Activated T-cell treated with anti-CD3 and anti-CD28 coated beads, Interleukin-2, amount 50 U/mL, for 24 hours (primary cell): ENCODE measurements around the gene CCND1.
"Not testable (repeated sequence)": the region's sequence is repeated elsewhere in the genome, so short reads cannot be mapped to it uniquely, and the experiment has no call there.

Experiments used
- DNase-seq: peaks from one replicate; pipeline ENCODE4 v3.0.0-alpha.2; 2020
- H3K27ac Mint-ChIP-seq: 2 replicates; pipeline ENCODE4 v1.8.0; 2020; ENCODE audit warnings: mild to moderate bottlenecking, mixed read lengths
- H3K27me3 Mint-ChIP-seq: 2 replicates; pipeline ENCODE4 v1.8.0; 2020; ENCODE audit warnings: mixed read lengths
- H3K36me3 Mint-ChIP-seq: 2 replicates; pipeline ENCODE4 v1.8.0; 2020; ENCODE audit warnings: low read depth, mixed read lengths
- H3K4me1 Mint-ChIP-seq: 2 replicates; pipeline ENCODE4 v1.8.0; 2020; ENCODE audit warnings: low read depth, mixed read lengths
- H3K4me3 Mint-ChIP-seq: 2 replicates; pipeline ENCODE4 v1.8.0; 2020; ENCODE audit warnings: mild to moderate bottlenecking, moderate library complexity, mixed read lengths
- H3K9me3 Mint-ChIP-seq: 2 replicates; pipeline ENCODE4 v1.8.0; 2020; ENCODE audit warnings: mixed read lengths

Gene CCND1

DNA sequence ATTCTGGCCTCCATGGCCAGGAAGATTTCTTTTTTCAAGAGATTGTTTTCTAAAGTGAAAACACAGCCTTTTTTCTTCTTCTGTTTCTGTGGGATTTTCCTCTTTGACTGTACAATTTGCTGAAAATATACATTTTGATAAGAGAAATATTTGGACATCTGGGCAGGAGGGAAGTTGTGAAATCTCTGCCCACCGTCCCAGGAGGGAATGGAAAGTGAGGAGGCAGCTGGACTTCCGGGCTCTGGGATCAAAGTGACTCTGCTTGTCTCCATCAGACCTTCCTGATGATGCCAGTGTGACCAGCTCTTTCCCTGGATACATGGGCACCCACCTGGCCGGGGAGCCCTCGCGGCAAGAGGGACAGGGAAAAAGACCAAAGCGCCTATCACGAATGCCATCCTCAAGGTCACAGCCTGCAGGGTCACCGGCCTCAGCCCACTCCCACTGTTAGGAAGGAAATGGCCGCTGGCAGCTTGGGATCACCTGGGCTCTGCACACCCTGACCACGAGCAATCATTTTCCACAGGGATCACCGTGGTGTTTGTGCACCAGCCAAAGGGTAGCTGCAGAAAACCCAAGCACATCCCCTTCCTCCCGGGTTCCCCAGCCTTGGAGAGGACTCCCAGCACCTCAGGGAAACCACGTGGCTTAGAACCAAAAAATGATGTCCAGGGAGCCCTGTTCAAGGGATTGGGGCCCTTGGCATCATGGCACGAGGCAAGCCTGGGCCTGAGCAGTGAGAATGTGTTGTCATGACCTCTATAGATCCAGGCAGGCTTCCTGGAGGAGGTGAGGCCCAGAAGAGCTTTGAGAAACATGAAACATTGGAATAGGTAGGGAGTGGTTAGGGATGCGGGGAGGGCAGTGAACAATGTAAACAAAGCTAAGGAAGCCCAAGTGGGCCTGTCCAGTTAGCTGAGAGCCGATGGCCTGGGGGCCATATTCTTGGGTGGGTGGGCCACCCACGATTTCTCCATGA is 29.1 kb upstream of the CCND1 start:
- Mint-ChIP-seq H3K9me3 (peaks cover 6% of the 10 kb centered on the region), H3K27ac (no peak overlapping the region), H3K4me1 (no peaks in the 10 kb centered on the region), H3K4me3 (no peak overlapping the region), H3K27me3 (peaks cover 33% of the 10 kb centered on the region), H3K36me3 (no peaks in the 10 kb centered on the region)
- no peak for DNase-seq

DNA sequence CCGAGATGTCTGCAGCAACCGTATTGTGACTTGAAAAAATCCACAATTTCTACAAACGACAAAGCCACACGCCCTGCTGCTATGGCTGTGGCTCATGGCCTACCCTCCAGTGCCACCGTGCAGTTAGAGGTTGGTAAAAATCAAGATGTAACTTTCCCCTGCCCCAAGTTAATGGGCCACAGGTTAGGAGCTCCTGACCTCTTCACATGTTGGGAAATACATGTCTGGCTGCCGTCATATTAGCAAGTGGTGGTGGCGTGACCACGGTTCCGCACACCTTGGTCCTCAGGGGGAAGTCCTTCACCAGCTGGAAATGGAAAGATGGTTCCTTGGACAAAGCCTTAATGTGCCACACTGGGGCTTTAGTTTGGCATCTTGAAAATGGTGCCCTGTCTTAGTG is 27.4 kb upstream of the CCND1 start:
- Mint-ChIP-seq H3K27me3 (peaks cover 38% of the 10 kb centered on the region), H3K27ac (no peak overlapping the region)

GRCh38 chr11:69614085-69614484 is 26.9 kb upstream of the CCND1 start:
- Mint-ChIP-seq H3K27ac (no peak overlapping the region), H3K36me3 (no peaks in the 10 kb centered on the region), H3K4me1 (no peaks in the 10 kb centered on the region), H3K4me3 (no peak overlapping the region), H3K27me3 (peaks cover 41% of the 10 kb centered on the region), H3K9me3 (no peaks in the 10 kb centered on the region)
- DNase-seq, result no peak

More for the DNA sequence above, 27.4 kb upstream of the CCND1 start:
- H3K36me3 Mint-ChIP-seq, result no peaks in the 10 kb centered on the region
- H3K9me3 Mint-ChIP-seq, result peaks cover 2% of the 10 kb centered on the region
- DNase-seq, result no peak
- no peaks in the 10 kb centered on the region for H3K4me1 Mint-ChIP-seq
- no peak overlapping the region for H3K4me3 Mint-ChIP-seq

GRCh38 chr11:69615545-69616278 is 25.2 kb upstream of the CCND1 start:
- H3K4me3 Mint-ChIP-seq, result no peak overlapping the region
- H3K9me3 Mint-ChIP-seq, result no peaks in the 10 kb centered on the region
- no peaks in the 10 kb centered on the region for H3K36me3 Mint-ChIP-seq
- no peak overlapping the region for H3K27ac Mint-ChIP-seq
- no peaks in the 10 kb centered on the region for H3K4me1 Mint-ChIP-seq
- DNase-seq, result no peak
- peaks cover 43% of the 10 kb centered on the region for H3K27me3 Mint-ChIP-seq

DNA sequence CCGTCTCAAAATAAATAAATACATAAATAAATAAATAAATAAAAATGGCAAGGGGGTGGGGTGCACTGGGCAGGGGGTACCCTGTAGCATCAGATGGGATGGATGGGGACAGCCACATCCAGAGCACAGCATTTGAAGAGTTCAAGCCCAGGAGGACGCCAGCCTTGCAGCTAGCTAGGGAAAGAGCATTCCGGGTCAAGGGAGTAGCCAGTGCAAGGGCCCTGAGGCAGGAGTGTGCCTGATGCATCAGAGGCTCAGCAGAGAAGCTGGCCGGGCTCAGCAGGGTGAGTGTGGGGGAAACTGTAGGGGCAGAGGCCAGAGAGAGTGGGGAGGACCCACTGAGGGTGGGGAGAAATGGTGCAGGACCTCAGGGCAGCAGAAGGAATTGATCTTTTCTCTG is 23.7 kb upstream of the CCND1 start:
- Mint-ChIP-seq H3K36me3 (no peaks in the 10 kb centered on the region), H3K9me3 (no peaks in the 10 kb centered on the region), H3K27me3 (peaks cover 43% of the 10 kb centered on the region), H3K4me1 (no peaks in the 10 kb centered on the region), H3K4me3 (no peak overlapping the region), H3K27ac (no peak overlapping the region)
- DNase-seq, result no peak

DNA sequence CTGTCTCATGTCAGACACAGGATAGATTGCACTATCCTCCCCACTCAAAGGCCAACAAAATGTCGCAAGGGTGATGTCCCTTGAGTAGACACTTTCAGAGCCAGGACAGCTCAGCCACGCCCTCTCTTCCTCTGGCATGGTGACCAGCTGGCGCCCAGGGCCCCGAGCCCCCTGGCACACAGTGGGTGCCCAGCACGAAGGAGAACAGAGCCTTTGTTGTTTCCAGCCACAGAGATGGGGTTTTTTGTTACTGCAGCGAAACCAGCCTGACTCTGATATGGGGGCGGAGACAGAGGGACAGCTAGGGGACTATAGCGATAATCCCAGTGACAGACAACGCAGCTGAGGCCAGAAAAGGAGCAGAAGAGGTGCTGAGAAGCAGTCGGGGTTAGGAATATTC is 23.3 kb upstream of the CCND1 start:
- no peak for DNase-seq
- Mint-ChIP-seq H3K4me3 (no peak overlapping the region), H3K9me3 (no peaks in the 10 kb centered on the region), H3K36me3 (no peaks in the 10 kb centered on the region), H3K27me3 (peaks cover 43% of the 10 kb centered on the region), H3K4me1 (no peaks in the 10 kb centered on the region), H3K27ac (no peak overlapping the region)

GRCh38 chr11:69618237-69618636 is 22.7 kb upstream of the CCND1 start:
- no peak overlapping the region for H3K27ac Mint-ChIP-seq
- no peaks in the 10 kb centered on the region for H3K36me3 Mint-ChIP-seq
- no peak for DNase-seq
- H3K4me3 Mint-ChIP-seq, result no peak overlapping the region
- H3K4me1 Mint-ChIP-seq, result no peaks in the 10 kb centered on the region
- H3K9me3 Mint-ChIP-seq, result no peaks in the 10 kb centered on the region
- H3K27me3 Mint-ChIP-seq, result peaks cover 43% of the 10 kb centered on the region

DNA sequence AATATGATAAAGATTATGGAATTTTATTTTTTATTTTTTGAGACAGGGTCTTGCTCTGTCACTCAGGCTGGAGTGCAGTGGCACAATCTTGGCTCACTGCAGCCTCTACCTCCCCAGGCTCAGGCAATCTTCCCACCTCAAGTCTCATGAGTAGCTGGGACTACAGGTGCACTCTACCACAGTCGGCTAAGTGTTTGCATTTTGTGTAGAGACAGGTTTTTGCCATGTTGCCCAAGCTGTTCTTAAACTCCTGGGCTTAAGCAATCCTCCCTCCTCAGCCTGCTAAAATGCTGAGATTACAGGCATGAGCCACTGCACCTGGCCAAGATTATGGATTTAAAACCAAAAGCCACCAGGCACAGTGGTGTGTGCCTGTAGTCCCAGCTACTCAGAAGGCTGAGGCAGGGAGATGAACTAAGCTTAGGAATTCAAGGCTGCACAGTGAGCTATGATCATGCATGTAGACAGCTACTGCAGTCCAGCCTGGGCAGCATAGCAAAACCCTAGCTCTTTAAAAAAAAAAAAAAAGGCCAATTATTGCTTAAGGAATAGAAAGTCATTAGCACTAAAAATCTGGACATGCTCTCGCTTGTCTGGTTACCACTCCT is 20.2 kb upstream of the CCND1 start:
- no peak for DNase-seq
- Mint-ChIP-seq H3K36me3 (no peaks in the 10 kb centered on the region), H3K9me3 (no peaks in the 10 kb centered on the region), H3K27me3 (peaks cover 46% of the 10 kb centered on the region), H3K27ac (no peak overlapping the region), H3K4me3 (no peak overlapping the region), H3K4me1 (no peaks in the 10 kb centered on the region)

GRCh38 chr11:69622097-69622681 is 18.8 kb upstream of the CCND1 start:
- not testable (repeated sequence) for DNase-seq, H3K36me3 Mint-ChIP-seq, H3K9me3 Mint-ChIP-seq, H3K27ac Mint-ChIP-seq, H3K4me3 Mint-ChIP-seq, H3K4me1 Mint-ChIP-seq
- peaks cover 52% of the 10 kb centered on the region for H3K27me3 Mint-ChIP-seq

DNA sequence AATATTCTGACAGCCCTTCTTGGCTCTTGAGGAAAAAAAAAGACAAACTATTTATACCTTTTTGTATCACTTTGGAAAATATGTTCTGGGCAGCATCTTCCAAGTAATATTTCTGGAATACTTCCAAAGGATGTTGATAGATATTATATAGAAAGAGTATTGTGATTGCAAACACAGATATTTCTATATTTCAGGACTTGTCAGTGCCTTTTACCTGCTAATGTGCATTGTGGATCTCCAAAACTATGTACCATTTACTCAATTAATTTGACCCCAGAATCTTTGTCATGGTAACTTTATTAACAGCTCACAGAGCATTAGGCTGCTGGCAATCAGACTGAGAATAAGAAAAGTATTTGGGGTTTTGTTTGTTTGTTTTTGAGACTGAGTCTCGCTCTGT is 16.7 kb upstream of the CCND1 start:
- no peak for DNase-seq
- Mint-ChIP-seq H3K36me3 (no peaks in the 10 kb centered on the region), H3K27ac (no peak overlapping the region)

GRCh38 chr11:69625476-69625875 is 15.5 kb upstream of the CCND1 start:
- no peak overlapping the region for H3K27ac Mint-ChIP-seq
- H3K36me3 Mint-ChIP-seq, result no peaks in the 10 kb centered on the region
- H3K27me3 Mint-ChIP-seq, result peaks cover 38% of the 10 kb centered on the region
- peaks cover 7% of the 10 kb centered on the region for H3K9me3 Mint-ChIP-seq
- no peak overlapping the region for H3K4me3 Mint-ChIP-seq
- DNase-seq, result no peak
- H3K4me1 Mint-ChIP-seq, result no peaks in the 10 kb centered on the region

More for the DNA sequence above, 16.7 kb upstream of the CCND1 start:
- Mint-ChIP-seq H3K9me3 (no peaks in the 10 kb centered on the region), H3K4me1 (no peaks in the 10 kb centered on the region), H3K27me3 (peaks cover 40% of the 10 kb centered on the region), H3K4me3 (no peak overlapping the region)

DNA sequence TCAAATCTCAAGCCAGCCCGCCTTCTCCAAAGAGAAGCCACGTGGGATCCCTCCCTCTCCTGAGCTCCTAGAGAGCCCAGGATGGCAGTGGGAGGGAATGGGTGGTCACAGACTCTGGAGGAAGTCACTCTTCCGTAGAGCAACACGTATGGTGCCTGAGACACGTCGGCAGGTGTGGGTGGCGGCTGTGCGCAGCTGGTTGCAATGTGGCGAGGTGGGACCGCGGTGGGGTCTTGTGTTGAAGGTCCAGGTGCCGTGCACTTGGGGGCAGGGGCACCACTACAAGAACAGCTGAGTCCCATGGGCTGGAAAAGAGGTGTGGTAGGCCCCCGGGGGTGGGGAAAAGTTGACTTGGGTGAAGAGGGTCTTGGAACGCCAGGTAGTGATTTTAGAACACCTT is 13.4 kb upstream of the CCND1 start:
- DNase-seq, result no peak
- H3K4me3 Mint-ChIP-seq, result no peak overlapping the region
- no peaks in the 10 kb centered on the region for H3K36me3 Mint-ChIP-seq
- no peaks in the 10 kb centered on the region for H3K4me1 Mint-ChIP-seq
- H3K9me3 Mint-ChIP-seq, result peaks cover 7% of the 10 kb centered on the region
- H3K27me3 Mint-ChIP-seq, result peaks cover 44% of the 10 kb centered on the region
- no peak overlapping the region for H3K27ac Mint-ChIP-seq

DNA sequence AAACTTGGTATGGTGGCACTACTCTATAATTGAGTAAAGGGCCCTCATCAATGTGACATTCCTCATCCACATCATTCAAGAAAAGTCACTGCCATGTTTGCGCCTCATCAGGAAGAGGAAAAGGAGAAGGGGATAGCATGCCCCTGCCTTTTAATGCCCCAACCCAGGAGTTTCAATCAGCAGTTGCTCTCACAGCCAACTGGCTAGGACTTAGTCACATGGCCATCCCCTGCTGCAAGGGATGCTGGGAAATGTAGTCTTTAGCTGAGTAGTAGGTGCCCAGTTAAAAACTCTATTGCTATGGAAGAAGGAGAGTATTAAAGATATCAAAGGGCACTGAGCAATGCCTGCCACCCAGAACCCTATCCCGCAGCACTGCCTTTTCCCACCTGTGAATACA is 10.9 kb upstream of the CCND1 start:
- Mint-ChIP-seq H3K36me3 (no peaks in the 10 kb centered on the region), H3K4me1 (no peaks in the 10 kb centered on the region), H3K27me3 (peaks cover 53% of the 10 kb centered on the region), H3K9me3 (peaks cover 7% of the 10 kb centered on the region), H3K4me3 (no peak overlapping the region), H3K27ac (no peak overlapping the region)
- DNase-seq, result no peak

DNA sequence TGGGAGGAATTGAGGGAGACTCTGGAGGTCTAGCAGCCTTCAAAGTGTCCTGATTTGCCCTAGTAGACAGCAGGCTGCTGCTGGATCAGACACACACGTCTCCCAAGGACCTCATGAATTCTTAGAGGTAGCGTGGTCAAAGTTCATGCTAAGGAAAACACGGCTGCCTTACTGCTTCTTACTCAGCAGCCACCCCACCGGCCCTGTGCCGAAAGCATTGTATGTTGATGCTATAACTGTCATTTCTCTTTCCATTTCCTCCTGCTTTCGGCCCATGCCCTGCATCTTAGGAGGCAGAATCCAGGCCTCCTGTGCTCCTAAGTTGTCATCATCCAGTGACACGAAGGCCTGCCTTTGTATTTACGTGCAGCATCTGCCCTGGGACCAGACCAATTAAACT is 10.5 kb upstream of the CCND1 start:
- Mint-ChIP-seq H3K27me3 (peaks cover 53% of the 10 kb centered on the region), H3K27ac (no peak overlapping the region), H3K4me3 (no peak overlapping the region), H3K9me3 (peaks cover 7% of the 10 kb centered on the region), H3K36me3 (no peaks in the 10 kb centered on the region), H3K4me1 (no peaks in the 10 kb centered on the region)
- no peak for DNase-seq
